Trophoblast cell (in vitro differentiated cells and primary cell): Measurements from ENCODE around the gene YES1.
"Not testable (repeated sequence)": the region's sequence is repeated elsewhere in the genome, so short reads cannot be mapped to it uniquely, and the experiment has no call there.

Experiments
- DNase-seq, 2 donors: peaks; one replicate each; pipeline ENCODE4 v3.0.0-alpha.2; 2016
- H2AFZ ChIP-seq: 2 replicates; pipeline ENCODE4 v1.6.1; 2013; ENCODE audit warnings: low read length, moderate library complexity, mild to moderate bottlenecking; ENCODE audit not compliant: insufficient read depth, poor library complexity
- H2AK5ac ChIP-seq: 2 replicates; pipeline ENCODE4 v1.6.1; 2013; ENCODE audit warnings: mild to moderate bottlenecking, low read length
- H2BK120ac ChIP-seq: 2 replicates; pipeline ENCODE4 v1.6.1; 2013; ENCODE audit warnings: low read length, mild to moderate bottlenecking, moderate library complexity; ENCODE audit not compliant: insufficient read depth, poor library complexity
- H2BK12ac ChIP-seq: 2 replicates; pipeline ENCODE4 v1.6.1; 2013; ENCODE audit warnings: mild to moderate bottlenecking, low read length, moderate library complexity
- H2BK5ac ChIP-seq: 2 replicates; pipeline ENCODE4 v1.6.1; 2013; ENCODE audit warnings: low read length, low read depth, moderate library complexity, mild to moderate bottlenecking; ENCODE audit not compliant: poor library complexity
- H3K14ac ChIP-seq: 2 replicates; pipeline ENCODE4 v1.6.1; 2013; ENCODE audit warnings: mild to moderate bottlenecking, low read length
- H3K18ac ChIP-seq: 2 replicates; pipeline ENCODE4 v1.6.1; 2013; ENCODE audit warnings: mild to moderate bottlenecking, low read length
- H3K23ac ChIP-seq: 2 replicates; pipeline ENCODE4 v1.6.1; 2013; ENCODE audit warnings: low read length
- H3K27ac ChIP-seq: 2 replicates; pipeline ENCODE4 v1.5.1; 2013; ENCODE audit warnings: low read depth, mild to moderate bottlenecking, inconsistent platforms, low read length, moderate library complexity
- H3K27me3 ChIP-seq: 2 replicates; pipeline ENCODE4 v1.6.1; 2013; ENCODE audit warnings: inconsistent platforms, mild to moderate bottlenecking, low read length, moderate library complexity; ENCODE audit not compliant: insufficient read depth
- H3K36me3 ChIP-seq, 2 experiments: 1 replicate in 1 of 2; 2 replicates in 1 of 2; pipeline ENCODE4 v1.6.1; 2013; ENCODE audit warnings: low read length in 2 of 2, mild to moderate bottlenecking in 2 of 2, moderate library complexity in 1 of 2; ENCODE audit not compliant: insufficient read depth in 2 of 2, control insufficient read depth in 1 of 2
- H3K4ac ChIP-seq: 2 replicates; pipeline ENCODE4 v1.6.1; 2013; ENCODE audit warnings: low read depth, mild to moderate bottlenecking, low read length, moderate library complexity
- H3K4me1 ChIP-seq, 2 experiments: 1 replicate in 1 of 2; 2 replicates in 1 of 2; pipeline ENCODE4 v1.6.1; 2013; ENCODE audit warnings: low read length in 2 of 2, mild to moderate bottlenecking in 2 of 2, moderate library complexity in 1 of 2; ENCODE audit not compliant: insufficient read depth in 2 of 2, control insufficient read depth in 1 of 2
- H3K4me2 ChIP-seq: 2 replicates; pipeline ENCODE4 v1.6.1; 2013; ENCODE audit warnings: inconsistent platforms, mild to moderate bottlenecking, low read length, moderate library complexity
- H3K4me3 ChIP-seq: 2 replicates; pipeline ENCODE4 v1.5.1; 2013; ENCODE audit warnings: mild to moderate bottlenecking, low read depth, low read length, inconsistent platforms
- H3K79me1 ChIP-seq: one replicate; pipeline ENCODE4 v1.6.1; 2013; ENCODE audit warnings: low read length
- H3K79me2 ChIP-seq: 2 replicates; pipeline ENCODE4 v1.6.1; 2013; ENCODE audit warnings: low read length, mild to moderate bottlenecking; ENCODE audit not compliant: control insufficient read depth, insufficient read depth, poor library complexity
- H3K9ac ChIP-seq: 2 replicates; pipeline ENCODE4 v1.6.1; 2013; ENCODE audit warnings: mild to moderate bottlenecking, low read length
- H3K9me3 ChIP-seq: 2 replicates; pipeline ENCODE4 v1.6.1; 2013; ENCODE audit warnings: low read depth, mild to moderate bottlenecking, control low read depth, inconsistent platforms, low read length; ENCODE audit not compliant: insufficient read depth
- H4K12ac ChIP-seq: 2 replicates; pipeline ENCODE4 v1.6.1; 2013; ENCODE audit warnings: low read depth, mild to moderate bottlenecking, low read length, moderate library complexity
- H4K8ac ChIP-seq: 2 replicates; pipeline ENCODE4 v1.6.1; 2013; ENCODE audit warnings: low read depth, mild to moderate bottlenecking, low read length, moderate library complexity
- H4K91ac ChIP-seq: one replicate; pipeline ENCODE4 v1.6.1; 2013; ENCODE audit warnings: low read depth, mild to moderate bottlenecking, low read length, moderate library complexity
- WGBS: extraction: QIAGEN DNeasy Blood & Tissue Kit; methylation state at CpG from one replicate; pipeline ENCODE4 v1.1.7; 2013; ENCODE audit warnings: missing lambda C conversion rate; ENCODE audit not compliant: insufficient read length, insufficient coverage; ENCODE audit errors: extremely low coverage; 5-methylcytosine and 5-hydroxymethylcytosine counted together

YES1 gene

GRCh38 chr18:767084-767882 is 44.8 kb downstream of the YES1 start:
- Histone ChIP-seq H2AK5ac (no peak overlapping the region), H3K4me3 (no peak overlapping the region), H3K18ac (no peak overlapping the region), H3K27me3 (no peaks in the 10 kb centered on the region), H3K4me2 (no peak overlapping the region), H4K91ac (no peak overlapping the region), H3K9ac (no peak overlapping the region), H3K9me3 (no peaks in the 10 kb centered on the region), H2BK5ac (no peak overlapping the region), H3K79me1 (peaks cover 11% of the 10 kb centered on the region), H3K27ac (no peak overlapping the region), H3K4me1 (peaks cover 12 to 15% of the 10 kb centered on the region in 2 experiments), H3K14ac (no peak overlapping the region), H2BK120ac (no peak overlapping the region), H3K4ac (no peak overlapping the region), H4K8ac (no peak overlapping the region), H4K12ac (no peak overlapping the region), H2AFZ (no peak overlapping the region), H2BK12ac (no peak overlapping the region), H3K36me3 (no peaks in the 10 kb centered on the region), H3K23ac (no peak overlapping the region), H3K79me2 (peaks cover 2% of the 10 kb centered on the region)
- WGBS = no CpG with 5 or more reads among the region's 12 CpGs
- DNase-seq = no peak

- Histone ChIP-seq H3K27ac (no peak overlapping the region), H4K8ac (no peak overlapping the region), H3K9me3 (no peaks in the 10 kb centered on the region), H3K23ac (no peak overlapping the region), H2BK5ac (no peak overlapping the region), H3K79me2 (peaks cover 1% of the 10 kb centered on the region), H3K4me2 (no peak overlapping the region), H3K9ac (no peak overlapping the region), H2BK120ac (no peak overlapping the region), H4K12ac (no peak overlapping the region), H2AK5ac (no peak overlapping the region), H2BK12ac (no peak overlapping the region), H3K14ac (no peak overlapping the region), H2AFZ (no peak overlapping the region), H3K27me3 (no peaks in the 10 kb centered on the region), H3K36me3 (no peaks in the 10 kb centered on the region), H4K91ac (no peak overlapping the region), H3K4me3 (no peak overlapping the region), H3K79me1 (peaks cover 10% of the 10 kb centered on the region), H3K4me1 (peaks cover 11 to 14% of the 10 kb centered on the region in 2 experiments), H3K18ac (no peak overlapping the region), H3K4ac (no peak overlapping the region)
- WGBS = no CpG with 5 or more reads among the region's 1 CpG
- no peak for DNase-seq
These were observed 45.5 kb downstream of the YES1 start for GRCh38 chr18:766550-766860.

- H3K79me1 ChIP-seq = peaks cover 6% of the 10 kb centered on the region
- no peak overlapping the region for H3K14ac ChIP-seq
- no peak overlapping the region for H2AK5ac ChIP-seq
- H4K91ac ChIP-seq = no peak overlapping the region
- H3K27ac ChIP-seq = no peak overlapping the region
- no peak overlapping the region for H2BK12ac ChIP-seq
- peaks cover 8 to 10% of the 10 kb centered on the region in 2 experiments for H3K4me1 ChIP-seq
- no peak overlapping the region for H3K4me2 ChIP-seq
- no peak overlapping the region for H3K4me3 ChIP-seq
- no peak for DNase-seq
- H3K4ac ChIP-seq = no peak overlapping the region
- no peaks in the 10 kb centered on the region for H3K79me2 ChIP-seq
- H3K9ac ChIP-seq = no peak overlapping the region
- H3K23ac ChIP-seq = no peak overlapping the region
- H3K18ac ChIP-seq = no peak overlapping the region
- no peaks in the 10 kb centered on the region for H3K9me3 ChIP-seq
- no peaks in the 10 kb centered on the region for H3K36me3 ChIP-seq
- WGBS = no CpG with 5 or more reads among the region's 7 CpGs
- no peak overlapping the region for H2BK120ac ChIP-seq
- no peaks in the 10 kb centered on the region for H3K27me3 ChIP-seq
- no peak overlapping the region for H2BK5ac ChIP-seq
- H4K12ac ChIP-seq = no peak overlapping the region
- H2AFZ ChIP-seq = no peak overlapping the region
- H4K8ac ChIP-seq = no peak overlapping the region
These were observed 46.1 kb downstream of the YES1 start for GRCh38 chr18:765764-766549.

- not testable (repeated sequence) for H3K27ac ChIP-seq, H3K4me1 ChIP-seq, H3K79me2 ChIP-seq, H4K91ac ChIP-seq, H3K4me3 ChIP-seq, H3K9ac ChIP-seq, H3K23ac ChIP-seq, H3K27me3 ChIP-seq, H4K12ac ChIP-seq, H3K36me3 ChIP-seq, H3K79me1 ChIP-seq, H3K14ac ChIP-seq, DNase-seq, H2BK12ac ChIP-seq, H2AFZ ChIP-seq, H3K9me3 ChIP-seq, H3K18ac ChIP-seq, H2AK5ac ChIP-seq, H4K8ac ChIP-seq, H2BK120ac ChIP-seq, H2BK5ac ChIP-seq, H3K4ac ChIP-seq, H3K4me2 ChIP-seq
- no CpG with 5 or more reads among the region's 4 CpGs for WGBS
These were observed 52.2 kb downstream of the YES1 start for GRCh38 chr18:759864-760263.
